ENCODE results near the gene NOTCH4. TPM values are rescaled to one million over a fixed set of nuclear protein-coding genes. Genes with fewer than 3 reads are reported as not detected.

The NOTCH4 gene
- total RNA-seq, 4 donors from 2014 or later = 2.6 to 24.3 (median 9.6) TPM

DNA sequence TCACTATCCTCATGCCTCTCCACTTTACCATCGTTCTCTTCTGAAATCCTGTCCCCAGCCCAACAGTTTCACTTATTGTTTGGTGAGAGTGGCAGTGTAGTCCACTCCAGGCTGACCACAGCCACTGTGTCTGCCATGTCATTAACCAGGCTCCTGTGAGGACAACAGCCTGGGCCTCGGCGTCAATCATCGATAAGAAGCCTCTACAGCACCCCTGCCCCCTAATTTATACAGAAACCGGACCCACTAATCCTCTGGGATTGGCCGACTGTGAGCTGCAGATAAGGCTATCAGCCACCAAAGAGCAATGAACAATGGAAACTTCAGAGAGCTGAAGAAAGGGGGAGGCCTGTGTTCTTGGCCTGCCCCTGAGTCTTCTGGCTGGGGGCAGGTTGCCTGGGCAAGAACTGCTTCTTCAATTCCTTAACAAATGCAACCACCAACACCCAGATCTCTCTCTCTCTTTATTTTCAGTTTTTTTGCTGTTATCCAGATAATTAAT is 56.1 kb downstream of the NOTCH4 start:
- 81 to 83% methylated on average over 1 to 6 of the region's 6 CpGs for WGBS, 2 donors (ENCODE audit: low coverage in 1 of 2)
- intact Hi-C loops (cut with DNase I; ENCODE audit: low total_unique reads) = no loop called here
- H3K27ac ChIP-seq = no peak overlapping the region

DNA sequence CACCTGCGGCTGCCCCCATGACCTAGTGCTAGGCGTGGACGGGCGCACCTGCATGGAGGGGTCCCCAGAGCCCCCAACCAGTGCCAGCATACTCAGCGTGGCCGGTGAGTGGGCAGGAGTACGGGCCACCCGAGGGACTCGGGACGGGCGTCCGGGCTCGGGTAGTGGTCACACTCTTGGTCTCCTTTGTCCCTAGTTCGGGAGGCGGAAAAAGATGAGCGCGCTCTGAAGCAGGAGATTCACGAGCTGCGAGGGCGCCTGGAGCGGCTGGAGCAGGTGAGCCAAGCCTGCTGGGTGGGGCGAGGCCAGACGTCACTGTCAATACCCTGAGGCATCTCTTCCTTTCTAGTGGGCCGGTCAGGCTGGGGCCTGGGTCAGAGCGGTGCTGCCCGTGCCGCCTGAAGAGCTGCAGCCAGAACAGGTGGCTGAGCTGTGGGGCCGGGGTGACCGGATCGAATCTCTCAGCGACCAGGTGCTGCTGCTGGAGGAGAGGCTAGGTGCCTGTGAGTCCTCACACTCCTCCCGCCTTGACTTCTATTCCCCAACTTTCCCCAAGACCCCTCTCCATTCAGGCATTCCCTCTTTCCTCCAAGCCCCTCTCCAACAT is 56.6 kb downstream of the NOTCH4 start:
- DNase-seq = no peak
- intact Hi-C loops (cut with DNase I; ENCODE audit: low total_unique reads) = no loop called here
- Histone ChIP-seq H3K4me1 (no peaks in the 10 kb centered on the region), H3K4me3 (no peak overlapping the region), H3K36me3 (peaks cover 0 to 14% (median 0%) of the 10 kb centered on the region in 4 donors), H3K27ac (no peak overlapping the region), H3K9me3 (no peaks in the 10 kb centered on the region), H3K27me3 (no peaks in the 10 kb centered on the region)
- in situ Hi-C loops (cut with MboI; ENCODE audit: low pct_ligation_motif_present in 1 of 4, low pct_unique_long_range_greater_than_20kb in 1 of 4, low sequenced_read_pairs in 3 of 4) = no loop called here
- TF ChIP-seq POLR2A (IDR thresholded peaks at IDR 0.05) (no peak), POLR2AphosphoS5 (IDR thresholded peaks at IDR 0.05) (no peak), EP300 (IDR thresholded peaks at IDR 0.05; ENCODE audit: low read depth) (no peak)
- TF ChIP-seq, protein P1, sequence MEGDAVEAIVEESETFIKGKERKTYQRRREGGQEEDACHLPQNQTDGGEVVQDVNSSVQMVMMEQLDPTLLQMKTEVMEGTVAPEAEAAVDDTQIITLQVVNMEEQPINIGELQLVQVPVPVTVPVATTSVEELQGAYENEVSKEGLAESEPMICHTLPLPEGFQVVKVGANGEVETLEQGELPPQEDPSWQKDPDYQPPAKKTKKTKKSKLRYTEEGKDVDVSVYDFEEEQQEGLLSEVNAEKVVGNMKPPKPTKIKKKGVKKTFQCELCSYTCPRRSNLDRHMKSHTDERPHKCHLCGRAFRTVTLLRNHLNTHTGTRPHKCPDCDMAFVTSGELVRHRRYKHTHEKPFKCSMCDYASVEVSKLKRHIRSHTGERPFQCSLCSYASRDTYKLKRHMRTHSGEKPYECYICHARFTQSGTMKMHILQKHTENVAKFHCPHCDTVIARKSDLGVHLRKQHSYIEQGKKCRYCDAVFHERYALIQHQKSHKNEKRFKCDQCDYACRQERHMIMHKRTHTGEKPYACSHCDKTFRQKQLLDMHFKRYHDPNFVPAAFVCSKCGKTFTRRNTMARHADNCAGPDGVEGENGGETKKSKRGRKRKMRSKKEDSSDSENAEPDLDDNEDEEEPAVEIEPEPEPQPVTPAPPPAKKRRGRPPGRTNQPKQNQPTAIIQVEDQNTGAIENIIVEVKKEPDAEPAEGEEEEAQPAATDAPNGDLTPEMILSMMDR (IDR thresholded peaks at IDR 0.05) = no peak
- WGBS, 2 donors (ENCODE audit: low coverage in 1 of 2) = 89% methylated on average over 32 of the region's 32 CpGs; no CpG with 5 or more reads in 1 of the 2 donors

More for the DNA sequence above, 56.1 kb downstream of the NOTCH4 start:
- TF ChIP-seq, protein P1 (IDR thresholded peaks at IDR 0.05) = no peak
- TF ChIP-seq POLR2AphosphoS5 (IDR thresholded peaks at IDR 0.05) = no peak
- no peak for TF ChIP-seq EP300 (IDR thresholded peaks at IDR 0.05; ENCODE audit: low read depth)
- TF ChIP-seq POLR2A (IDR thresholded peaks at IDR 0.05) = no peak
- Histone ChIP-seq H3K27me3 (no peaks in the 10 kb centered on the region), H3K36me3 (peaks cover 0 to 12% (median 0%) of the 10 kb centered on the region in 4 donors), H3K4me3 (no peak overlapping the region), H3K4me1 (peaks cover 0 to 2% (median under 1%) of the 10 kb centered on the region in 4 donors), H3K9me3 (no peaks in the 10 kb centered on the region)
- no peak for DNase-seq
- in situ Hi-C loops (cut with MboI; ENCODE audit: low pct_ligation_motif_present in 1 of 4, low pct_unique_long_range_greater_than_20kb in 1 of 4, low sequenced_read_pairs in 3 of 4) = no loop called here

DNA sequence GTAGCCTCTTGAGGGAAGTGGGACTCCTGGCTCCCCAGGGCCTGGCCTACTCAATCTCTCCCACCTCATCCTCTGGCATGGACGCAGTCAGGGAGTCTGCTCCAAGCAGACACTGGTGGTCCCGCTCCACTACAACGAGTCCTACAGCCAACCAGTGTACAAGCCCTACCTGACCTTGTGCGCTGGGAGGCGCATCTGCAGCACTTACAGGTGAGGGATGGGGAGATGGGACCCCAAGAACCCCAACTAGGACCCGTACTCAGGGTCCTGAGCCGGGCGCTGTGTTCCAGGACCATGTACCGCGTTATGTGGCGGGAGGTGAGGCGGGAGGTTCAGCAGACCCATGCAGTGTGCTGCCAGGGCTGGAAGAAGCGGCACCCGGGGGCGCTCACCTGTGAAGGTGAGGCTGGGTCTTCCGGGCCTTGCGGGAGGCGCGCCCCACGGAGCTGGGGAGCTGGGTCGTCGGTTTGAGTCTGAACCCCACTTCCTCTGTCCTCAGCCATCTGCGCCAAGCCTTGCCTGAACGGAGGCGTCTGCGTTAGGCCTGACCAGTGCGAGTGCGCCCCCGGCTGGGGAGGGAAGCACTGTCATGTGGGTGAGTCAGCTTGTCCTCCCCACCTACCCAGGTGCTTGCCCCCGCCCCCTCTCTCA is 57.3 kb downstream of the NOTCH4 start:
- in situ Hi-C loops (cut with MboI; ENCODE audit: low pct_ligation_motif_present in 1 of 4, low pct_unique_long_range_greater_than_20kb in 1 of 4, low sequenced_read_pairs in 3 of 4) = no loop called here
- H3K36me3 ChIP-seq = peaks cover 0 to 16% (median 0%) of the 10 kb centered on the region in 4 donors
- 83% methylated on average over 30 of the region's 30 CpGs; no CpG with 5 or more reads in 1 of the 2 donors for WGBS, 2 donors (ENCODE audit: low coverage in 1 of 2)

DNA sequence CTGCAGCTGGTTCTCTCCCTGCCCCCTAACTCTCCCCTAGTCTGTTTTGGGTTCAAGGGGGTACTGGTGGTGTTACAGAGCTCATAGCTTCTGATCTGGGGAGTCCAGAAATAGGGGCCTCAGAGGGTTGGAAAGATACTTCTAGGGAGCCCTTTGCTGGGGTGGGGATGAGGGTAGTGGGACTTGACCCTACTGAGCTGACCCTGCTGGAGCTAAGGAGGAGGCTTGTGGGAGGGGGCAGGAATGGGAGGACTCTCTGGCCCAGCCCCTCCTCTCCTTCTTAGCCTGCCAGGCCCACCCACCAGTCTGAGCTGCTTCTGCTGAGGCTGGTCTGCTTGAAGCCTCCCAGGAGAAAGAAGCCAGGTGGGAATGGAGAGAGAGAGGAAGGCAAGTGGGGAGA is 59.6 kb downstream of the NOTCH4 start, which contains the start of gene EGFL8:
Gene EGFL8 (plus strand): TSS at position 301 of the 400 bp plus-strand sequence. CDS start 1,571 bp downstream, outside the sequence.
- no peaks in the 10 kb centered on the region for H3K9me3 ChIP-seq
- peak within 1 kb of the TSS in 3 of 4 donors; percentile 32 to 55 (median 32) for H3K27ac ChIP-seq
- no peak within 1 kb of the TSS for H3K4me3 ChIP-seq
- TF ChIP-seq, protein P1 (IDR thresholded peaks at IDR 0.05) = no peak
- TF ChIP-seq EP300 (IDR thresholded peaks at IDR 0.05; ENCODE audit: low read depth) (no peak), POLR2AphosphoS5 (IDR thresholded peaks at IDR 0.05) (no peak), POLR2A (IDR thresholded peaks at IDR 0.05) (no peak)
- no peaks in the 10 kb centered on the region for H3K27me3 ChIP-seq
- no peak for DNase-seq
- in situ Hi-C loops (cut with MboI; ENCODE audit: low pct_ligation_motif_present in 1 of 4, low pct_unique_long_range_greater_than_20kb in 1 of 4, low sequenced_read_pairs in 3 of 4) = no loop called here
- intact Hi-C loops (cut with DNase I; ENCODE audit: low total_unique reads) = no loop called here
- peaks cover 0 to 16% (median 0%) of the 10 kb centered on the region in 4 donors for H3K36me3 ChIP-seq
- H3K4me1 ChIP-seq = no peaks in the 10 kb centered on the region

More for the DNA sequence above, 57.3 kb downstream of the NOTCH4 start:
- no peak overlapping the region for H3K4me3 ChIP-seq
- no peaks in the 10 kb centered on the region for H3K4me1 ChIP-seq
- intact Hi-C loops (cut with DNase I; ENCODE audit: low total_unique reads) = no loop called here
- H3K27me3 ChIP-seq = no peaks in the 10 kb centered on the region
- DNase-seq = no peak
- TF ChIP-seq, protein P1 (IDR thresholded peaks at IDR 0.05) = no peak
- no peak for TF ChIP-seq POLR2AphosphoS5 (IDR thresholded peaks at IDR 0.05)
- no peak for TF ChIP-seq EP300 (IDR thresholded peaks at IDR 0.05; ENCODE audit: low read depth)
- no peak for TF ChIP-seq POLR2A (IDR thresholded peaks at IDR 0.05)
- no peak overlapping the region for H3K27ac ChIP-seq
- no peaks in the 10 kb centered on the region for H3K9me3 ChIP-seq

Measured in transverse colon (tissue), 4 donors.